ENCODE data around the gene SRMS. TPM values are rescaled to one million over a fixed set of nuclear protein-coding genes. Genes with fewer than 3 reads are reported as not detected.
A peak's percentile ranks its signal among the peaks of the same experiment; 100 is the strongest.

The SRMS gene
- total RNA-seq, 4 donors from 2014 or later = not detected

DNA sequence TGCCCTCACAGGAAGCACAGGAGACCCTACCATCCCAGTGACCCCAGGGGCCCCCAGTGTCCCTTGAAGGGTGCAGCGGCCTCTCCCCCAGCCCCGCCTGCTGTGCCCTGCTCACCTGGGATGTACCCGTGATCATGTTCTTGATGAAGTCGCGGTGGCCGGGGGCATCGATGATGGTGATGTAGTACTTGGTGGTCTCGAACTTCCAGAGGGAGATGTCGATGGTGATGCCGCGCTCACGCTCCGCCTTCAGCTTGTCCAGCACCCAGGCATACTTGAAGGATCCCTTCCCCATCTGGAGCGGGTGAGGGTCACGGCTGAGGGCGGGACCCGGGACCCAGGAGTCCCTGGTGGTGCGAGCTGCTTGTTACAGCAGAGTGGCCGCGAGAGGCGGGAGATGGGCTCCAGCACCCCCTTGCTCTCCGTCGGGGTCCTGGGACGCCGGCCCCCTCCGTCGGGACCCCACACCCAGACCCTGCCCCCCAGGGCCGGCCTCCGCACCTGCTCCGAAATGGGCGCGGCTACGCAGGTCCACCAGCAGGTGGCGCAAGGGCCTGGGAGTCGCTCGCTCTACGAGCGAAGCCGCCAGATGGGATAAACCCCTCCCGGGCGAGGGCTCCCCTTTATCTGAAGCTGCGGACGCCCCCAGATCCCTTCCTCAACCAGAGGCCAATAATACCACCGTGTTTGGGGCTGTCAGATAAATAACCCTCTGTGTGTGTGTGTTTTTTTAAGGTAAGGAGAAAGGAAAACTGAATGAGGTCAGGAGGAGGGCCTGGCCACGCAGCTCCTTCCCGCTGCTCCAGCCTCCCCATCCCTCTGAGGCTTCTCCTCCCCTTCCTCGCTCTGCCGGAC is 51.6 kb downstream of the SRMS start:
- DNase-seq (ENCODE audit: low spot score) (peak; percentile 58), ATAC-seq (ENCODE audit: low FRiP score) (peak; percentile 4)
- TF ChIP-seq, protein P1, sequence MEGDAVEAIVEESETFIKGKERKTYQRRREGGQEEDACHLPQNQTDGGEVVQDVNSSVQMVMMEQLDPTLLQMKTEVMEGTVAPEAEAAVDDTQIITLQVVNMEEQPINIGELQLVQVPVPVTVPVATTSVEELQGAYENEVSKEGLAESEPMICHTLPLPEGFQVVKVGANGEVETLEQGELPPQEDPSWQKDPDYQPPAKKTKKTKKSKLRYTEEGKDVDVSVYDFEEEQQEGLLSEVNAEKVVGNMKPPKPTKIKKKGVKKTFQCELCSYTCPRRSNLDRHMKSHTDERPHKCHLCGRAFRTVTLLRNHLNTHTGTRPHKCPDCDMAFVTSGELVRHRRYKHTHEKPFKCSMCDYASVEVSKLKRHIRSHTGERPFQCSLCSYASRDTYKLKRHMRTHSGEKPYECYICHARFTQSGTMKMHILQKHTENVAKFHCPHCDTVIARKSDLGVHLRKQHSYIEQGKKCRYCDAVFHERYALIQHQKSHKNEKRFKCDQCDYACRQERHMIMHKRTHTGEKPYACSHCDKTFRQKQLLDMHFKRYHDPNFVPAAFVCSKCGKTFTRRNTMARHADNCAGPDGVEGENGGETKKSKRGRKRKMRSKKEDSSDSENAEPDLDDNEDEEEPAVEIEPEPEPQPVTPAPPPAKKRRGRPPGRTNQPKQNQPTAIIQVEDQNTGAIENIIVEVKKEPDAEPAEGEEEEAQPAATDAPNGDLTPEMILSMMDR (IDR thresholded peaks at IDR 0.05) = peak in 1 of 3 donors; percentile 59

DNA sequence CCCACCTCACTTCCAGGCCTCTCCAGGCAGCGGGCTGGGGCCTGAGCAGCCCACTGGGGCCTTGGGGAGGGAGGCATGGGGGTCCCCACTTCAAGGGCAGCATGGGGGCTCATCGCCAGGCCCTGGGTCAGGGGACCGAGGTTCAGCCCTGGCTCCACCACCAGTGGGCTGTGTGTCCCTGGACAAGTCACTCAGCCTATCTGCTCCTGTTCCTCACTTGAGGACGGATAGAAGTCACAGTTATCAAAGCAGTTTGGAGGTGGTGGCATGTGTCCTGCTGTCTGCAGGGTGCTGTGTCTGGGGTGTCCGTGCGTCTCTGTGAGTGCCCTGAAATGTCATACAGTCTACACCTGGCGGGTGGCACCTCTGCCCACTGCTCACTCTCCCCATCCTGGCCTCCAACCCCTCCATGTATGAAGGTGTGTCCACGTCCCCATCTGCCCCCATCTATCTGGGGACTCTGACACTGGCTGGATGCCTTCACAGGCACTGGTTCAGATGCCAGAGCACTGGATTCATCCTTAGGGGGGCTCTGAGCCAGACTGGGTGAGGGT is 52.3 kb downstream of the SRMS start:
- TF ChIP-seq, protein P1 (IDR thresholded peaks at IDR 0.05) = no peak
- ATAC-seq (ENCODE audit: low FRiP score) (no peak), DNase-seq (ENCODE audit: low spot score) (no peak)

DNA sequence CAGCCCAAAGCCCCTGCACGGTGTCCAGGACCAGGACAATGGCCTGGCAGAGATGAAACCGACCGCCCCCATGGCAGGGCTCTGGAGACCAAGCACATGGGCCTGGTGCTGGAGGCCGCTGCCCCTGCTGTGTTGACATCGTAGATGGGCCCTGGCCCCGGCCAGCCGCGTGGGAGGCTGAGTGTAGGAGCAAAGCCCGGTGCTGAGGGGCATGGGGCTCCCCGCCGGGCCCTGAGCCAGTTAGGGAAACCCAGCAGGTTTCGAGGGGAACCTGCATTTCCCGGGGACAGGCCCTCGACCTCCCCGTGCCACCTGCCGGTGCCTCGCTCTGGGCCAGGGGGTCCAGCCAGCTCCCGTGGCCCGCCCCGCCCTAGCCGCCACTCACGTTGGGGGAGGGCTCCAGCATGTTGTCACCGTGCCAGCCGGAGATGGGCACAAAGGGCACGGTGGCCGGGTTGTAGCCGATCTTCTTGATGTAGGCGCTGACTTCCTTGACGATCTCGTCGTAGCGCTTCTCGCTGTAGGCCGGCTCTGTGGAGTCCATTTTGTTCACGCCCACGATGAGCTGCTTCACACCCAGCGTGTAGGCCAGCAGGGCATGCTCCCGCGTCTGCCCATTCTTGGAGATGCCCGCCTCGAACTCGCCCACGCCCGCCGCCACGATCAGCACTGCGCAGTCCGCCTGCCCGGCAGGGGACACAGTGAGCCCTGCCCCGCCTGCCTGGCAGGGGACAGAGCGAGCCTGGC is 53.0 kb downstream of the SRMS start:
- ATAC-seq (ENCODE audit: low FRiP score) (no peak), DNase-seq (ENCODE audit: low spot score) (no peak)
- TF ChIP-seq, protein P1 (IDR thresholded peaks at IDR 0.05) = no peak

DNA sequence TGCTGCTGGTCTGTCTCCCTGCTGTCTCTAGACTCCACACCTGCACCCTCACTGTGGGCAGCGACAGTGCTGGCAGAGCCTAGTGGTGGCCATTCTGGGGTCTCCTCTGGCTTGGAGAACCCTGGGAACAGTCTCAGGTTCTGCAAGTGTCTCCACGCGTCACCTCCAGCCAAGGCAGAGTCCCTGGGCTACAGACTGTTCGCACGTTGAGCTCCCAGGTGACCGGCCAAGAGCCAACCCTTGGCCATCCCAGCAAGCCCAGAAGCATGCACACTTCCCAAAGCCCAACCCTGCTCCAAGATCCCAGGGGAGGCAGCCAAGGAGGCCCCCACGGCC is 53.5 kb downstream of the SRMS start:
- DNase-seq (ENCODE audit: low spot score) (no peak), ATAC-seq (ENCODE audit: low FRiP score) (no peak)
- TF ChIP-seq, protein P1 (IDR thresholded peaks at IDR 0.05) = no peak

DNA sequence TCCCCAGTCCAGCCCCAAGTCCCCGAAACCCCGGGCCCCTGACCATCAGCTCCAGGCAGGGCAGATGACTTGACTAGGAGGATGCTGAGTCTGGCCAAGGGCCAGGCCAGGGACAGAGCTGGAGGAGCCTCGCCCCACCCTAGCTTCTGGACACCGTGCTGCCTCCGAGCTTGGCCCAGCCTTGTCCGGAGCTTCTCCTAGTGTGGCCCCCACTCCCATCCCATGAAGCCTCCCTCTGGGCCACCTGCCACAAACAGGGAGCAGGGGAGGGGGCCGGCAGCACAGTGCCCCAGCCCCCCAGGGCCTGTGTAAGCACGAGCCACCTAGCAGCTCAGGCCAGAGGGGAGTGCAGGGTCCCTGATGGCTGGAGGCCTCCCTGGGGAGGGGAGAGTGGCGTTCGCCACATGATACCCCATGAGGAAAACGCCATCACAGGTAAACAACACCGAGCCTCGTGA is 54.0 kb downstream of the SRMS start:
- ATAC-seq (ENCODE audit: low FRiP score) = no peak
- DNase-seq (ENCODE audit: low spot score) = no peak
- TF ChIP-seq, protein P1 (IDR thresholded peaks at IDR 0.05) = no peak

DNA sequence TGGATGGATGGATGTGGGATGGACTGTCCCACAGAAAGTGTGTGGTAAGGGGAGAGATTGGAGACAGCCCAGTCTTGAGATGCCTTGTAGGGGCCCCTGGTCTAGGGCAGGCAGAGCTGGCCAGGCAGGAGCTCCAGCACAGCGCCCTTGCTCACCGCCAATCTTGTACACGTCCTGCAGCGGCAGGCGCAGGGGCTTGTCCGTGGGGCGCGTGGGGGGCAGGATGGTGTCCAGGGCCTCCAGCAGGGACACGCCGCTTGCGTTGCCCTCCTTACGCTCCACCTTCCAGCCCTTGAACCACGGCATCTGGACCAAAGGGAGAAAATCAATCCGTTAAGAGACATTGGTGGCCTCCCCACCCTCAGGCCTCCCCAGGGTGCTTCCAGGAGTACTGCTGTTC is 54.6 kb downstream of the SRMS start:
- ATAC-seq (ENCODE audit: low FRiP score) = no peak
- no peak for DNase-seq (ENCODE audit: low spot score)
- TF ChIP-seq, protein P1 (IDR thresholded peaks at IDR 0.05) = no peak

Measured in omental fat pad (tissue), 4 donors.